ENCODE data around the gene LIPG.

Gene LIPG

DNA sequence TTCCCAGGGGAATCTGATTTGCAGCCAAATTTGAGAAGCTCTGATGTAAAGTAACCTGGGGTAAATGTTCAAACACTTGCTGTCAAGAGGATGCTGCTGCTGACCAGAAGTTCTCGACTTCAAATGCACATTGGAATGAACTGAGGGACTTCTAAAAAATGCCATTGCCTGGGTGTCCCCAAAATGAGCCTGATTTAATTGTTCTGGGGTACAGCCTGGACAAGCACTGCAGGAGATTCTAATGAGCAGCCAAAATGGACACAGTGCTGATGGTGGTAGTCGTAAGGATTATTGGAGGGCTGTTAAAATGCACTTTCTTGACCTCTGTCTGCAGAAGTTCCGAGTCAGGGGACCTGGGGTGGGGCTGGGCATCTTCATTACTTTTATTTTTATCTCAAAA is 49.5 kb downstream of the LIPG start:
- DNase-seq: no peak

DNA sequence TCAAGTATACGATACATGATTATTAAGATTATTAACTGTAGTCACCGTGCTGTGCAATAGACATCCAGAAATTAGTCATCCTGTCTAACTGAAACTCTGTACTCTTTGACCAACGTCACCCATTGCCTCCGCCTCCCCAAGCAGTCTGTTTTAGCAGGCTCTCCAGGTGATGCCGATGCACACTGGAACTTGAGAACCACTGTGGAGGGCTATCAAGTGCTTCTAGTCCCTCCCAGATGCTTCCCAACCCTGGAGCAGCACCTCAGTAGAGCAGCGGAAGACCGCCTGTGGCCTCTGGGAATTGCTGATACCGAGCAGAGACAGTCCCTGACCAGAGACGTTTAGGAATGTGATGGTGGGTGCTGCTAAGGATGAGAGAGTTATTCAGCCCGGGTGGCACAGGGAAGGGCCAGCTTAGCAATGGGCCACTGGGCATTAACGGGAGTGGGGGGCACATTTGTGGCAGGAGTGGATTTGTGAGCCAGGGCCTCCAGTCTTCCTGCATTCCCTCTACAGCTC is 50.7 kb downstream of the LIPG start:
- no peak for DNase-seq

DNA sequence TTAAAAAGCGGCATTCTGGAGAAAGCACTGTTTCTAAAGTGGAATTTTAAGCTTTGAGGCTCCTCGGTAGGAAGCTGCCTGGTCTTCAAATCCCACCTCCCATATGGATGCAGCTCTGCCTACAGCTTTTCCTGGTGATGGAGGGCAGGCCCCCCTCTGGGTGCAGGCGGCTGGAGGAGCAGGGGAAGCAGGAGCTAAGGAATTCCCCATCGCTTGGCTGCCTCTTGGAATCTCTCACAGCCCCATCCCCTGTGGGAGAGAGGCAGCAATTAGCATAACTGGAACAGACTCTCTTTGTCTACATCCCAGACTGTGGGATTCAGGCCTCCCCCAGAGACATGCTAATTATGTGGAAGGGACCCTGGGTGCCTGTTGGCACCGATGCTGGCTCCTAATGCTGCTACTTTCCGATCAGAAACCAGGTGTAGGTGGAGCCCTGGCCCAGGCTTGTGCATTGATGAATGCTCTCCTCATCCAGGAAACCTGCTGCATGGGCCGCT is 51.3 kb downstream of the LIPG start:
- peak; percentile 64 for DNase-seq

DNA sequence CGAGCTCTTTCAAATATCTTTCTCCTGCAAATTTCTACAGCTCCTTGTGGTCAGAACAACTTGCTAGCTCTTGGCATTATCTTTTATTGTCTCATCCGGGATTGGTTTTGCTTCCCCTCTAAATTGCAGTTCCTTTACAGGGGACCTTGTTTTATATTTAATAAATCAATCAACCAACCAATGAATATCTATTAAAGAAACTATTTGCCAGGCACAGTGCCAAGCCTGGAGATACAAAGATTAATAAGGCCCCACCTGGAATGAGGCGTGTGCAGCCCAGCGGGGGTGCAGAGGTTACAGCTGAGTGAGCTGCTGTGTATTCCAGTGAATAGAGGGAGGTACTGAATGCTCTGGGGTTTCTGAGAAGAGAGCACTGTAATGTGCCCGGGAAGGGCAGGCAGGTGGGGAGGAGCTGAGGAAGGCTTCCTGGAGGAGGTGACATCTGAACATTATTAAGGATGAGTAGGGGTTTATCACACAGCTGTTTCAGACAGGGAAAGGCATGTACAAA is 51.8 kb downstream of the LIPG start:
- no peak for DNase-seq

DNA sequence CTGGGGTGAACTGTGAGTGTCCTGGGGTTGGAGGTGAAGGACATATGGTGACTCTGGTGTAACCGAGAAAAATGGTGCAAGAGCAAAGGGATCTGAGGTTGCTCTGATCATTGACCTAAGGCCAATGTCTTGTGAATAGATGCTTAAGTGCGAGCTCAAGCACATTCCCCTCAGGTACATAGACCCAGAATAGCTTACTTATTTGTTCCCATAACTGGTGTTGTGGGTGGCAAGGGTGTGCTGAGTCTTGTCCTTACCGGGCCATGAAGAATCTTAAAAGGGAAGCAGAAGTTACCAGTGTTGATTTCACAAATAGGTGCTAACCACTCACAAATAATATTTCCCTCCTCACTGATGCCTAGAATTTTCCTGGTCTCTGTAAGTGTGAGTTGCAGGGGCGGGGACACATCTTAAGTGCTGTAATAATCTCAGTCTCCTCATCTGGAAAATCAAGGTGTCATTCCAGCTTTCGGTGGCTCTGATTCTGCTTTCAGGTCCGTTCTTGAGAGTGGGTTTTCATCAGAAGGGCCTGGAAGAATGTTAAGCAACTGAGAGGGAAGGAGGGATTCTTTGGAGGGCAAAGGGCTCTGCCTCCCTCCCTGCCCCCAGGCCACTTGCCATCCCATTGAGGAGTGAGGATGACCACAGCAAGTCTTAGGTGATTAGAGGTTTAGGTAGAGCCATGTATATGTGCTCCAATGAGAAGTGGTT is 54.9 kb downstream of the LIPG start:
- no peak for DNase-seq

DNA sequence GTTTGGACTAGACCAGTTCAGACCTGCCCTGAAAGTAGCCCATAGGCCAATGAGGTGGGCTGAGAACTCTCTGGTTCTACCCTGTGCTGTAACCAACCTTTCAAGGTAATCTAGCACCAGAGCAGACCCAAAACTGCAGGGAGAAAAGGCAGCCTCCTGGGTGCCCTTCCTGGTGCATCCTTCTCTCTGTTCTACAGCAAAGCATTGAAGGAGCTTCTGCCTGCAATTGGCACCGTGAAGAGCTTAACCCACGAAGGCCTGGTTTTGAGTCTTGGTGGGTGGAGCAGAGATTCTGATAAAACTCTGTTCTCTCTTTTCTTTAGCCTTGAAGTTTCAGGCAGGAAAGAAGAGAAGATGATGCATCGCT is 55.5 kb downstream of the LIPG start:
- DNase-seq: no peak

DNA sequence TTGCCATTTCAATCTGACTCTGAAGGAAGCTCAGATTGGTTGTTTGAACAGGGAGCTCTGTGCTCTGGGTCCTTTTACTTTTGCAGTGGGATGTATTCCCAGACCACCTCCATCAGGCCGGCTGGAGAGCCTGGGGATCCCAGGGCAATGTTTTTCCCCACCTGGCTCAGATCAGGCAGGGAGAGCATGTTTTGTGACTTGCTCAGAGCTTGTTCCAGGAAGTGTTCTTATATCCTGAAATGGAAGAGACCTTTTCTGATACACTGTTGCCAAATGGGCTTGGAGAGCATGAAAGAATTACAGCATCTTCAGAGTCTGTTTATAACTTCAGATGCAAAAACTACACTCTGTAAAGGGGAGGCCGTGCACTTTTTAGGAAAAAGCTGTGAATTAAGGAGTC is 56.0 kb downstream of the LIPG start:
- no peak for DNase-seq

DNA sequence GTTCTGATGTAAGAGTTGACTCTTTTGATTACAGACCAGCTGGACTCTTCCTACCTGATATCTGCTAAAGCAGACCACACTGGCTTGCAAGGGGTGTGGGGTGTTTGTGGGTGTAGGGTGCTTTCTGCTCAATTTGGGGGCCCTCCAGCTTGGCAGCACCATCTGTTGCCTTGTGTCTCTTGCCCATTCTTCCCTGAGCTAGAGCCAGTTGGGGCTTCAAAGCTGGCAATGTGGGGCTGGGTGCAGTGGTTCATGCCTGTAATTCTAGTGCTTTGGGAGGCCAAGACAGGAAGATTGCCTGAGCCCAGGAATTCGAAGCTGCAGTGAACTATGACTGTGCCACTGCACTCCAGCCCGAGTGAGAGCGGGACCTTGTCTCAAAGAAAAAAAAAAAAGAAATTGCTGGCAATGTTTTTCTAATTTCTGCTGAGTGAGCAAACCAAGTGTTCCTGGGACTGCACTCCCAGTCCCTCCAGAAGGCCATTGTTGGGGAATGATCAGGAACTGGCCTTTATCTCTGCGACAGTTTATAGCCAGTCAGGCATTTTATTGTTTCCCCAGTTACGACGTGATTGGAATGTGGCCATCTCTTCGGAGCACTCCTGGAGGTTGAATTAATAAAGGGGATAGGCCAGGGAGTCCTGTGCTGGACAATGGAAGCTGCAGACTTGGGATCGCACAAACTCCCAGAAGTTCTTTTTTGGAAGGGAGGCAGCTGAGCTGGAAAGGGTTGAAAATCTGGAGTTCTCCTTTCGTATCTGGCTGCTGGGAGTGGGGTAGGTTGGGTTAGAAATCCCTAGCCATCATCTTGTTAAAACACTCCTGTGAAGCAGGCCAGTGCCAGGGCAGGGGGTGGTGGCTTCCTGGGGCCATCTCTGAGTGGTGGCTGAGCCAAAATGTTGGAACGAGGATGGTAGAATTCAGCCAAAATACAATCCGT is 57.2 kb downstream of the LIPG start:
- peak; percentile 53 for DNase-seq

DNA sequence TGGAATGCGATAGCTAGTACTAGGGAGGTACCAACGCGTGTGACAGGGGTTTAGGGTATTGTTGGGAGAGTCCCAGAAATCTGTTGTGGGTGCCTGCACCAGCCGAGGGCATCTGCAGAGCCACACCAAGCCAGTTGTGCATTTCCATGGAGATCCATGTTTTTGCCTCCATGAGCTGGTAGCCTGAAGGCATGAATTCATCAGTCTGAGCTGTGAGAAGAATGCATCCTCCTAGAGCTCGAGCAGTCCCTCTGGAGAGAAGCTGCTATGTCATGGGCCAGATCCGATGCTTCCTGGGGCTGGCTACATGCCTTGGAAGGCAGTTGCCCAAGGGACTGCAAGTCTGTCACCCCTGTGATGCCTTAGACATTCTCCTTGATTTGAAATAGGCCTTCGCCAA is 57.9 kb downstream of the LIPG start:
- no peak for DNase-seq

DNA sequence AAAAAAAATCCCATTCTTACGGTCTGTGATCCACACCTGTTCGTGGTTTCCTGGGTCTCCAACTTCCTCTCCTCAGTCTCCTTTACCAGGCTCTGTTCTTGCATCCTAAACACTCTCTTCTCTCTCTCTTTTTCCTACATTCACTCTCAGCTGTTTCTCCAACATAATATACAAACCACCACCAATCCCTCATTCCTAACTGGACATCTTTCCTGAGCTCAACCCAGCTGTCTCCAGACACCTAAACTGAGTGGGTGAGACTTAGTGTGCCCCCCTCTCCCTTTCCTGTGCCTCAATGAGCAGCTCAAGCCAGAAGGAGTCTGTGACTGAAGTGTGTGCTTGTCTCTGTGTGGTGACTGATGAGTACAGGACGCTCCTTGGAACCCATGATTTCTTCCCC is 59.4 kb downstream of the LIPG start:
- DNase-seq: no peak

DNA sequence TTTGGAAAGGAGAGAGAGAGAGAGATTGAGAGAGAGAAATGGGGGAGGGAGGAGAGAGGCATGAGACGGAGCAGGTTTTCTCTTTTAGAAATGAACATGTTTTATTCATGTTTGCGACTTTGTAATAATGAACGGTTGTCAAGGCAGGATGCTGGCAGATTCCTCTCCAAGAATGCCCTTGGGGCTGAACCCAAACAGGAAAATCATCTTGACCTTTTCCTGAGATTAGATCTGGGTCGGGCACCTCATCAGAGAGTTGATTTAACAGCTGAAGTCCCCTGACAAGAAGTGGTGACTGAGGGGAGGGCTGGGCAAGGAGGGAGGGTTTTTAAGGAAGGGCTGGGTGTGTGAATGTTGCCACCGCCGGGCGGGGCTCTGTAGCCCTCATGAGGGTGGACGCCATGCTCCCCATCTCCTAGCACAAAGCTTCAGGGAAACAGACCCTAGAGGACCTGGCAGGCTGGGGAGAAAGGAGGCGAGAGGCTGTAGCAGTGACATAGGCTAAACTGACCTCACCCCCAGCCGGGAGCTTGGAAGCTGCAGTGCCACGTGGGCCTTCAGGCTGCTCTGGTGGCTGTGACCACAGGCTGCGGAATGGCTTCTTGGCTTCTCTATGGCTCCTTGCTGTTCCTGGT is 60.0 kb downstream of the LIPG start:
- DNase-seq: no peak

DNA sequence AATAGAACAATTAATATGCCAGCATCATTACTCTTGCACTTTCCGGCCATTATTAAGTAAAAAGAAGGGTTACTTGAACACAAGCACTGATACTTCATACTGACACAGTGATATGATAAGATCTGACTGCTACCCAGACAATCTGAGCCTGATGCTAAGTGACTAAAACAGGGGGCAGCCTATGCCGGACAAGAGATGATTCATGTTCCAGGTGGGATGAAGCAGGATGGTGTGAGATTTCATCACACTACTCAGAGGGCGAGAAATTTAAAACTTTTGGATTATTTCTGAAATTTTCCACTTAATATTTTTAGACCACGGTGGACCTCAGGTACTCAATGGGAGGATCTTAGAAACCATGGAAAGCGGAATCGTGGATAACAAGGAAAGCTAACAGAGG is 61.7 kb downstream of the LIPG start:
- DNase-seq: no peak

DNA sequence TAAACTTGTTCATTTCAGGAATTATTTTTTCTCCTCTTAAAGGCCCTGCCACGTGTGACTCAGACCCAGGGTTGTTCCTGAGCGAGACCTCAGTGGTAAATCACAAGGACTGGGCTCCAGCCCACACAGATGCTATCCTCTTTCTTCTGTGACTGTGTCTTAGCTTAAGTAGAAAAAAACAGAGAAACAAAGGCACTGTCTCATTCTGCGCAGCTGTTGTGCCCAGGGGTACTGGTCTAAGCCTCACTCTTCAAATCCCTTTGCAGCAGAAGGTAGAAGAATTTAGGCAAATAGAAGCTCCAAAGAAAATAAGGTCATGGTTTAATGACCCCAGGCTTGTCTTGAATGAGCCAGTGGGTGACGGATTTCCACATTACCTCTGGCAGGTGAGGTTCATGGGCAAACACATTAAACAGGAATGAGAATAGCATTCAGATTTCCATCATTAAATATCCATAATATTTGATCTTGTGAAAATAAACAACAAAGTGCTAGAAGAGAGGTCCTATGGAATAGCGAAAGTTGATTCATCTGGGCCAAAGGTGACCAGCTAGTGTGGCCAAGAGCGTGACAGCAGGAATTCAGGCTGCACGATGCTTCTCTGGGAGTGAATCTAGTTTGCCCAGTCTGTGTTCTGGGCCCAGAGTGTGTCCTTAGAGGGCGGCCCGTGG is 63.3 kb downstream of the LIPG start:
- no peak for DNase-seq

DNA sequence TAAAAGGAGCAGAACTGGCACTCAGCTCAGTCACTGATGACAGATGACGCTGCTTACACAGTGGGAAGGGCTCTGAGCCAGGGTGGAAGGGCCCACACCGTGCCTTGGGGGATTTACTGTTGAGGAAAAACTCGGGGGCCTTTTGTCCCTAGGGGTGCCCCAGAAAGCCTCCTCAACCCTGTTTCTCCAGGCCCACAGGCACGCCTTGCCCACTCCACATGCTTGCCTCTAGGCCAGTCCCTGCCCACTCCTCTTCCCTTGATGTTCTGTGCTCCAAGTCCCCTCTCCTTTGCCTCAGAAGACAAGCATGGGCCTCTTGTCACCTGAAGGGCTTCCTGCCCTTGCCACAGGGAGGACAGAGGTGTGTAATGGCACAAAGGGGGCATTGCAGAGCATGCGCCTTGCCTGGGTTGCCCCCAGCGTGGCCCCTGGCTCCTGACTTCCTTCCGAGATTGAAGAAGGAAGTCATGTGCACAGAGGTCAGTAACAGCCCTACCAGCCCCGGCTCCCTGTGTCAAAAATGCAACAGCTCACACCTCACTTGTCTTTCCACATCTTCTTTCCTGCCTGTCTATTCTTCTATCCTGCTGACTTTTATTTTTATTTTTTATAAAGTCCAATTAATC is 65.1 kb downstream of the LIPG start:
- DNase-seq: peak; percentile 0

DNA sequence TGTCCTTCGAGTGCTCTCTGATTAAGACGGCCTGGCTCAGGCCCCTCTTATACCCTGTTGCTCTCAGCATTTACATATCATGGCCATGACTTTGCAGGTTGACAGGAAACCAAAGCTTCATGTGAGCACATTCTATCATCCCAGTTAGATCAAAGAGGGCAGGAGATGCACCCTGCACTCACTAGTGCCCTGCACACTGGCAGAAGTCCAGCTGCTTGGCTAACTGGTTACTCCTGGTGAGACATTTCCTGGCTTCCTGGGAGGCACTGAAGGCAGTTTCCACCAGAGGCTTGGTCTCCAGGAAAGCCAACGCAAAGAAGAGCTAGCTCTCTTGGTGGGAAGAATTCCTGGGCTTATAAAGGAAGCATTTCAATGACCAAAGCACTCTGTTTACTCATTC is 66.3 kb downstream of the LIPG start:
- DNase-seq: peak; percentile 0

DNA sequence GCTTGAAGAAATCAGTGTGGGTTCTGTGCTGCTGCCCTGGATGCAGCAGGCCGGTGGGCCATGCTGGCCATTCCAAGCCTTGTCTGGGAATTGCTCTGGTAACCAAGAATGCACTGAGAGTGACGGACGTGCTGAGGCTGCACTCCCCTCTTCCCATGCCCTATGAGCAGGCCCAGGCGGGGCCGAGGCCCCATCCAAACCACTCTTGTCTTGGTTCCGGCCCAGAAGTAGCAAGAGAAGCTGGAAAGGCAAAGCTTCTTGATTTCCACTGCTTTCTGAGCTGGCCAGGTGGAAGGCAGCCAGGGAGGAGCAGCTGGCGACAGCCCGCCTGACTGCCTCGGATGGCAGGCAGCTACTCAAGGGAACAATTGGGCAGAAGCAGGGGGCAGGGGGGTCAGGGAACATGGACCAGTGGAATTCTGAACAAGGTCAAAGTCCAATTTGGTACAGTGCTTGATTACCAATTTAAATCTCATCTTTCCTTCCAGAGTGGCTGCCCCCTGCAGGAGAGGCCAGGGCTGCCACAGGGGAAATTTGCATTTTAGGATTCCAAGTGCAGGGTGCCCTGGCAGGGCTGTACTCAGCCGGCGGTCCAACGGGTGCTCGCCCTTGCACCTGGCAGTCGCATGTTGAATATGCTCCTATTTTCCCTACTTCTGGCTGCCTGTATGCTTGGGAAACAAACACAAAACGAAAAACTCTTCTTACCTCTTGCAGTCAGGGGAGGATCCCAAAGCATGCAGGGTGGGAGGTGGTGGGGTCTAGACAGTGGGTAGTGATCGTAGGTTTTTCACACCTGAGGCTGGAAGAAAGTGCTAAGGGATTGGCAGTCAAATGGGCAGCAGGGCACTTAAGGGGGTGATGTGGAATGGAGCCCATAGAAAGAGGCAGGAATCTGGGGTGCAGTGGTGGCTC is 67.3 kb downstream of the LIPG start:
- peak; percentile 59 for DNase-seq

DNA sequence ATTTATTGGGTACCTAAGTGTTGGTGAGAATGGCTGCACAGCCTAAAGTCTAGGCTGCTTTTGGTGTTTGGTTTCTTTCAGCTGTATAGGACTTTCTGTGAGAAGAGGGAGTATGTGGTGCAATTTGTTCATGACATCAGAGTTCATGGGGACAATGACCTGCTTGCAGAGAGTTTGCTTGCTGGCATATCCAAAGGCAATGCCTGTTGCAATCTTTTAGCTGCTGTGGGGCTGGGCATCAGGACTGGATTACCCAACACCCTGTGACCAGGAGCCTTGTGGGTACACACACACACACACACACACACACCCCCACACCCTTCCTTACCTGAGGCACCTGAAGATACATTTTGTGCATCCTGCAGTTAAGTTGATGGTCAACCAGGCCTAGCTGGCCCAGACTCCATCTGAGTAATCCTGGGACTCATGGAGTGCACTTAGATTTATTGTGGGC is 68.4 kb downstream of the LIPG start:
- peak; percentile 1 for DNase-seq

DNA sequence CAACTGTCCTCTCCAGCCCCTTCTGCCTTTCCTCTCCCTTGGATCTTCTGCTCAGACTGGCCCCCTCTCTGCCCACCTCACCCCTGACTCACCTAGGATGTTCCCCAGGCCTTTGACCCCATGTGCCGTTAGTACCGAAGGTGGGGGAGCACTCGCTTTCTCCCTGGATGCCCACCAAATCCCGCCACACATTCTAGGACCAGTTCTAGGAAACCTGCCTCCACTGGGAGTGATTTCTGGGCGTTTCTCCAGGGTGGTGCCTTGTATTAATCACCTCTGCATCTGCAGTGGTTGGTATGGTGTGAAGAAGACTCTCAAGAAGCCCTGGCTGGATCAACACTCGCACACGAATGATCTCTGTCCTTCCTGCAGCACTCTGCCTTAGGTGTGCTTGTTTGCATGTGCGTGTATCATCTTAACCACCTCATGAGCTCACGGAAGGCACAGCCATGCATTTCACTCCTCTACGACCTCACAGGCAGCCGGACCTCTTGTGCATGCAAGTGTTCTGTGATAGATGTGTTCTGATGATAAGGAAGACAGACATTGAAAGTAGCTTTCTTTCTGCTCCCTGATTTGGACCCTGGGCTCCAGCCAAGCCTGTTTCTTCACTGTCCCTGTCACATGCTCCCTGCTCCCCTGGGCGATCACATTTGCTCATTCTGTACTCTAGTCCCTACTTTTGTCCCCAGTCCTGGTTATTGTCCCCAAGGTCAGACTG is 69.4 kb downstream of the LIPG start:
- DNase-seq: peak; percentile 0

DNA sequence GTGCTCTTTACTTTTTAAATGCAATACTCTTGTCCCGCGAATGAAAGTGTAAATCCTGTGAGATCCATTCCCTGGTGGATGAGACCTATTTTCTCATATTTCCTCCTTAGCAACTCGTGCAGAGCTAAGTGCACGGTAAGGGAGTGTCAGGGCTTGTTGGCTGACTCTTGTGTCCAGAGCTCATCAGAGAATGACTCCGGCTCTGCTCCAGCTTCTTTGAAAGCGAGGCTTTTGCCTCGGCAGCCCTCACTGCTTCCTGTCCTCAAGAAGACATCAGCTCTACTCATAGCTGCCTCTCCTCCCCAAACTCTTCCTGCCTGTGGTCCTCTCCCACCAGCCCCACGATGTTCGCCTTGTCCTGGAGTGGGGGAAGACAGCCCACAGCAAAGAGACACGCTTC is 70.7 kb downstream of the LIPG start:
- DNase-seq: peak; percentile 1
